Activated T-cell treated with anti-CD3 and anti-CD28 coated beads, Interleukin-2, amount 50 U/mL, for 24 hours (primary cell): ENCODE measurements around the gene TMPRSS13.

Source experiments
- DNase-seq: peaks from one replicate; pipeline ENCODE4 v3.0.0-alpha.2; 2020
- H3K27ac Mint-ChIP-seq: 2 replicates; pipeline ENCODE4 v1.8.0; 2020; ENCODE audit warnings: mild to moderate bottlenecking, mixed read lengths
- H3K27me3 Mint-ChIP-seq: 2 replicates; pipeline ENCODE4 v1.8.0; 2020; ENCODE audit warnings: mixed read lengths
- H3K36me3 Mint-ChIP-seq: 2 replicates; pipeline ENCODE4 v1.8.0; 2020; ENCODE audit warnings: low read depth, mixed read lengths
- H3K4me1 Mint-ChIP-seq: 2 replicates; pipeline ENCODE4 v1.8.0; 2020; ENCODE audit warnings: low read depth, mixed read lengths
- H3K4me3 Mint-ChIP-seq: 2 replicates; pipeline ENCODE4 v1.8.0; 2020; ENCODE audit warnings: mild to moderate bottlenecking, moderate library complexity, mixed read lengths
- H3K9me3 Mint-ChIP-seq: 2 replicates; pipeline ENCODE4 v1.8.0; 2020; ENCODE audit warnings: mixed read lengths

The TMPRSS13 gene

DNA sequence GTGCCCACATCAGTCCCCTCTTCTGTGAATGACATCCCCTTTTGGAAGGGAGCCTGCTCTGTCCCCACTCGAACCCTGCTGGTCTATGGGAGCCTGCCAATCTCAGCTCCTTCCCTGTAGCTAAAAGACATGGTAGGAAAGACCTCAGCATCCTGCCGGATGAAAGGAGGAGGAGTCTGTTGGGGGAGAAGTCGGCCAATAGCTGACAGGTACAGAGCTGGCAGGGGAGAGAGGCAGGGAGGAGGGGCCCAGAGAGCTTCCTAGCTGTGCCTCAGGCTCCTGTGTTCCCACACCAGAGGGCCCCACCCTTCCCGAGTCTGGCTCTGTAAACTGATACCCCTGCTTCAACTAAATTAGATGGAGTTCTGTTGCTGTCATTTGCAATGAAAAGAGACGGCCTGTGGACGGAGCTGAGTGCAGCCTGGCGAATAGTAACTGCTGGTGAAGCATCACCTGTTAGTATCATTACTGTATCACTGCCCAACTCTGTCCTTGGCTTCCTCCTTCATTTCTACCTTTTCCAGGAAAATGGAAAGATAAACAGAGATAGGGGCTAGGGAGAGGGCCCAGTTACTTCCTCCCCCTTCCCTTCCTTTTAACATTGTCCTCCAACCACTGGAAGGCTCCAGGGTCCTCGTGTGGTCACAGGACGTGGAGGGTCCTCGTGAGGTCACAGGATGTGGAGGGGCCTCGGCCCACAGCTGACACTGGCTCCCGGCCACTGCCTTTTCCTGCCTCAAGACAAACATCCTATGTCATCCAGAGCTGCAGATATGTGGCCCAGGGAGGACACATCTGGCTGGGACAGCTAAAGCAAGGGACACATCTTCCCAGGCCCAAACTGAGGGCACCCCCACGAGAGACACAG is 67.8 kb downstream of the TMPRSS13 start:
- no peak for DNase-seq
- no peak overlapping the region for H3K27ac Mint-ChIP-seq

DNA sequence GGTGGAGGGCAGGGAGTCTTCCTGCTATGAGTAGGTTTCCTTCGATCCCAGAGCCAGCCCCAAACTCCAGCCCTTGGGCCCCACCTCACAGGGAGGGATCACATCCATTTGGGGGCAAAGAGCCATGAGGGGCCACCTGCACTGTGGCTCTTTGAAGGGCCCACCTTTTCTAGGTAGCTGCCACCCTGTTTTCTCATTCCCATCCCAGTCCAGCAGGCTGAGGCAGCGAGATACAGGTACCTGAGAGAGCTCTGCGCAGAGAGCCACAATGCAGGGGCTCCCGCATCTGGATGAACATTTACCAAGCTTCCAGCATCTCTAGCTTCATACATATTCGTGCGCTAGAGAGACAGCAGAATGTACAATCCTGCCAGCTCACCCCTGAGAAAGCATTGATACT is 69.1 kb downstream of the TMPRSS13 start:
- Mint-ChIP-seq H3K4me3 (no peak overlapping the region), H3K4me1 (no peaks in the 10 kb centered on the region), H3K27ac (no peak overlapping the region), H3K27me3 (no peaks in the 10 kb centered on the region), H3K36me3 (no peaks in the 10 kb centered on the region), H3K9me3 (no peaks in the 10 kb centered on the region)
- no peak for DNase-seq

More for the DNA sequence above, 67.8 kb downstream of the TMPRSS13 start:
- no peaks in the 10 kb centered on the region for H3K9me3 Mint-ChIP-seq
- no peak overlapping the region for H3K4me3 Mint-ChIP-seq
- H3K27me3 Mint-ChIP-seq = no peaks in the 10 kb centered on the region
- H3K36me3 Mint-ChIP-seq = no peaks in the 10 kb centered on the region
- no peaks in the 10 kb centered on the region for H3K4me1 Mint-ChIP-seq

DNA sequence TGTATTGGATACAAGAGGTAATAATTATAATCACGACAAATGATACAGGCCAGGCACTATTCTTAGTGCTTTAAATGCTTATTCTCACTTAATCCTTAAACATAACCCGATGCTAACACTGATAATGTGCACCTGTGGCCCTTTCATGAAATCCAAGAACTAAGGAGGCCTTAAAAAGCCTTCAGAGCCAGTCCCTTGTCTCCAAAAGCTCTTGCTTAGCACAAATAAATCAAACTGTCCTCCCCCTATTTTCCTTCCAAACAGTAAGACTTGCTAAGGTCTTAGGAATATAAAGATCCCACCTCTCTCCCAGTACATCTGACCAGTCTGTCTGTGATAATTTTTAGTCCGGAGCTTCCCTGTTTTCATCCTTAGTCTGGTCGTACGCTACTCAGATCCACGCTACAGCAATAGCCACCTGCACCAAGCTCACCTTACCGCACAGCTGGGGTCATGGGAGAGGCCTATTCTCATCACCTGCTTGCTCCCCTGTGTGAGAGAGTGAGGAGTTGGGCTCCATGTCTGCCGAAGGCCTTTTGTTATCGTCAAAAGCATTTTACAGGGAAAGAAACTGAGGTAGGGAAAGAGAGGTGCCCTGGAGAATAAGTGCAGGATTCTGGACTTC is 69.6 kb downstream of the TMPRSS13 start:
- no peak overlapping the region for H3K27ac Mint-ChIP-seq
- no peak for DNase-seq
- H3K27me3 Mint-ChIP-seq = no peaks in the 10 kb centered on the region
- H3K4me3 Mint-ChIP-seq = no peak overlapping the region
- H3K4me1 Mint-ChIP-seq = no peaks in the 10 kb centered on the region
- no peaks in the 10 kb centered on the region for H3K9me3 Mint-ChIP-seq
- no peaks in the 10 kb centered on the region for H3K36me3 Mint-ChIP-seq

DNA sequence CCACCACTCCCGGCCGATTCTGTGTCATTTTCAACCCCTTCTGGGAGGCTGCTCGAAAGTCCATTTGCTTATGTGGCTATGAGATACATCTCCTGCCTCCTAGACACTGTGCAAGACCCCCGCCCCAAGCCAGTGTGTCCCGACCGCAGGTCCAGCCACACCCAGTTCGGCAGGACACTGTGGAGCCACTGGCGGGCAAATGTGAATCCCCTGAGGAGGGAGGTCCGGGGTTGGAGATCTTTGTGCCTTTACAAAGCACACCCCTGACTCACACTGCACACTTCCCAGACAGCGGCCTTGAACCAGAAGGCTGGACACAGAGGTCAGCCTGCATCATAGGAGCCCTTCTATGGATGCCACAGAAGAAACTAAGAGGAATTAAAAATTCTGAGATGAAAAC is 70.1 kb downstream of the TMPRSS13 start:
- H3K9me3 Mint-ChIP-seq = no peaks in the 10 kb centered on the region
- H3K4me3 Mint-ChIP-seq = no peak overlapping the region
- H3K27ac Mint-ChIP-seq = no peak overlapping the region
- no peaks in the 10 kb centered on the region for H3K27me3 Mint-ChIP-seq
- DNase-seq = no peak
- H3K4me1 Mint-ChIP-seq = no peaks in the 10 kb centered on the region
- no peaks in the 10 kb centered on the region for H3K36me3 Mint-ChIP-seq

DNA sequence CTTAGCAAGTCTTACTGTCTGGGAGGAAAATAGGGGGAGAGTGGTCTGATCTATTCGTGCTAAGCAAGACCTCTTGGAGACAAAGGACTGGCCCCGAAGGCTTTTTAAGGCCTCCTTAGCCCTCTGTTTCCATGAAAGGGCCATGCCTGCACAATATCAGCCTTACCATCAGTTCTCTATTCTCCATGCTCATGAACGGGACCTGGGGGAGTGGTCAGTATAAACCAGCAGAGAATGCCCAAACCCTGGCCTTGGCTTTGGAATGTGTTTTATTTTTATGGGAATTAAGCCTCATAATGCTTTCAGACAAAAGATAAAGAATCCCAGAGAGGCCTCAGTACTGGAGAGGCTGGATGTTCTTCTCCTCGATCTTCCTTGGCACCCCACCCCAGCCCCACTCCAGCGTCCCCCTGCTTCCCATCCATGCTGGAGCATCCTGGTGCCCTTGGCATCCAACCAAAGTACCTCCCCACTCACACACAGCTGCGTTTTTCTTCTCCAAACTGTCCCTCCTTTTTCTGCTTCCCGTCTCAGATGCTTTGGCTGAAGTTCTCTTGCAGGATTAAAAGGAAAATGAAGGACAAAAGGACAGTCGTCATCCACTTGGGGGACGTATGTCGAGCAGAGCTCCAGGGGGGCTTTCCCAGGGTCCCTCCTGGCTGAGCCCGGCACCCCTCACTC is 71.3 kb downstream of the TMPRSS13 start:
- H3K27ac Mint-ChIP-seq = no peak overlapping the region
- H3K36me3 Mint-ChIP-seq = no peaks in the 10 kb centered on the region
- no peaks in the 10 kb centered on the region for H3K4me1 Mint-ChIP-seq
- H3K27me3 Mint-ChIP-seq = no peaks in the 10 kb centered on the region
- H3K4me3 Mint-ChIP-seq = no peak overlapping the region
- no peak for DNase-seq
- H3K9me3 Mint-ChIP-seq = peaks cover 2% of the 10 kb centered on the region

DNA sequence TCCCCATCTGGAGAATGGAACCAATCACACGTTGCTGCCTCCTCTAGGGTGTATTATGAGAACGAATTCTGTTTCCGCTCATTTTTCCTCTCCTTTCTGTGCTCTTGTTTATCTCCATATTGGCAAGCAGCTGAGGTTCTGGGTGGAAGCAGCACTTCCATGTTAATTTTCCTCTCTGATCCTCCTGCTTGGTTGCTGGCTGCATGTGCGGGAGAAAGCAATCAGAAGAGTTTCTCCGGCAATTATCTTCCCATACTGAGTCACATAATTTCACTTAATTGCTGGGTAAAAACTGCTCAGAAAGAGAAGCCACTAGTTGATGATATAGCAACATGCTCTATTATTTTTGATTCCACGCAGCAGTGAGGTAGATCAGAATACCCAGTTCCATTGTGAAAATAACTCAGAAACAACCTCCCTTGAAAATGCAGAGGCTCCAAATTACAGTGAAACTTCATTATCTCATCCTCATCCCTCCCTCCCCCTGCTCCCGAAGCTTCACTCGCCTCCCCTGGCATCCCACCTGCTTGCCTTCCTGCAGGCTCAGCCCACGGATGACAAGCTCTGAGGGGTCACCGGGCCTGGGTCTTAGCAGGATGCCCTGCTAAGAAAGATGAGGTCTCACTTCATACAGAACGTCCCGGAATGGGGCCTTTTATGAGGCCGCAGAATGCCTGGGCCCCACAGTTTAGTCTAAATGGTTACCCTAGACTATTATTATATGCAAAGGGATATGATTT is 73.1 kb downstream of the TMPRSS13 start:
- no peak overlapping the region for H3K4me3 Mint-ChIP-seq
- no peak overlapping the region for H3K27ac Mint-ChIP-seq
- H3K9me3 Mint-ChIP-seq = peaks cover 8% of the 10 kb centered on the region
- no peak for DNase-seq
- no peaks in the 10 kb centered on the region for H3K27me3 Mint-ChIP-seq
- H3K4me1 Mint-ChIP-seq = no peaks in the 10 kb centered on the region
- H3K36me3 Mint-ChIP-seq = no peaks in the 10 kb centered on the region

DNA sequence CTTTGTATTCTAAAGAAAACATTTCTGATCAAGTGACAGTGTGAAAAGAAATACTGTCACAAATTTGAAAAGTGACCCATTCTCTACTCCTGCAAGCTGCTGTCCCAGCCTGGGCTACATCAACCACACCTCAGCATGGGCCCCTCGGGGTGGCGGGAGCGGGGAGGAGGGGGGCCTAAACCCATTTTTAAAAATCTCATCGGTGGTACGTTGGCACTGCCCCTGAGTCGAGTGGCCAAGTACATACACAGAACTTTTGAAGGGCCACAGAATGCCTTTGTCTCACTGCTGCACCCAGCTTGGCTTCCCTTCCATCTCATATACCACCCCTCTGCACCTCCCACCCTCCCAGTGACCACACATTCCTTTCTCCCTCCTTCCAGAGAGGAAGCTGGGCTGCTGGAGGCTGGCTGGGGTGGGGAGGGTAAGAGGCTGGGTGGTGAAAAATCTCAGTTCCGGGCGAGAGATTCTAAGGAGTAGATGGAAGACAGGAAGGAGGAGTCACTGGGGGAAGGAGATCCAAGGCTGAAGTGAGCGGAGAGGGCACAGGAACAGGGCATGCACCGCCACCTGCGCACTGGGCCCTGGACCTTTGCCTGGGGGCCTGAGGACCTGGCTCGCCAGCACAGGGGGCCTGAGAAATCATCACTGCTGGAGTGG is 73.9 kb downstream of the TMPRSS13 start:
- no peak for DNase-seq
- Mint-ChIP-seq H3K4me1 (peaks cover under 1% of the 10 kb centered on the region), H3K27ac (no peak overlapping the region), H3K9me3 (peaks cover 8% of the 10 kb centered on the region), H3K36me3 (no peaks in the 10 kb centered on the region), H3K27me3 (no peaks in the 10 kb centered on the region), H3K4me3 (no peak overlapping the region)

DNA sequence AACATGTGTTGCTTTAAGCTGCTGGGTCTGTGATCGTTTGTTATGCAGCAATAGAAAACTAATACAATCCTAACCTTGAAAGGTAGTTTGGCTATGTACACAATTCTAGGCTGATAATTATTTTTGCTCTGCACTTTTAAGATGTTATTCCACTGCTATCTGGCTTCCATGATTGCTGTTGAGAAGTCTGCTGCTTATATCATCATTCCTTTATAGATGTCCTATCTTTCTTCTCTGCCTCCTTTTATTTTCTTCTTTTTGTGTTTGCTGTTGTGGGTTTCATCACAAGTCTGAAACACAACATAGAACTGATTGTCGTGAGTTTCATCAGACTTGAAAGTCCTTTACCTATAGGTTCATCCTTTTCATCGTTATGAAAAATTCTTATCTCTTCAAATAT is 76.9 kb downstream of the TMPRSS13 start:
- no peak for DNase-seq
- Mint-ChIP-seq H3K4me1 (peaks cover 7% of the 10 kb centered on the region), H3K4me3 (no peak overlapping the region), H3K36me3 (no peaks in the 10 kb centered on the region), H3K27ac (no peak overlapping the region), H3K9me3 (peaks cover 8% of the 10 kb centered on the region), H3K27me3 (no peaks in the 10 kb centered on the region)

DNA sequence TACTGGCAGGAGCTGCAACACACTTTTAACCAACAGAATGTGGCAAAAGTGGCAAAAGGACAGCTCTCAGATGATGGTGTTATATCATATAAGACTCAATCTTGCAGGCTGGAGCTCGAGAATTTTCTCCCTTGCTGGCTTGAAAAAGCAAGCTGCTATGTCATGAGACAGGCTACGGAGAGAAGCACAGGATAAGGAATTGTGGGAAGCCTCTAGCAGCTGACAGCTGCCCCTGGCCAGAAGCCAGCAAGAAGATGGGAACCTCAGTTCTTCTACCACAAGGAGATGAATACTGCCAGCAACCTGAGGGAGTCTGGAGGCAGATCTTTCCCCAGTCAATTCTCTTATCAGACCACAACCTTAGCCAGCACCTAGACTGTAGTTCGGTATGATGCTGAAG is 77.3 kb downstream of the TMPRSS13 start:
- H3K27me3 Mint-ChIP-seq = no peaks in the 10 kb centered on the region
- H3K27ac Mint-ChIP-seq = no peak overlapping the region
- no peak for DNase-seq
- H3K4me3 Mint-ChIP-seq = no peak overlapping the region
- no peaks in the 10 kb centered on the region for H3K36me3 Mint-ChIP-seq
- peaks cover 8% of the 10 kb centered on the region for H3K9me3 Mint-ChIP-seq
- H3K4me1 Mint-ChIP-seq = peaks cover 7% of the 10 kb centered on the region

DNA sequence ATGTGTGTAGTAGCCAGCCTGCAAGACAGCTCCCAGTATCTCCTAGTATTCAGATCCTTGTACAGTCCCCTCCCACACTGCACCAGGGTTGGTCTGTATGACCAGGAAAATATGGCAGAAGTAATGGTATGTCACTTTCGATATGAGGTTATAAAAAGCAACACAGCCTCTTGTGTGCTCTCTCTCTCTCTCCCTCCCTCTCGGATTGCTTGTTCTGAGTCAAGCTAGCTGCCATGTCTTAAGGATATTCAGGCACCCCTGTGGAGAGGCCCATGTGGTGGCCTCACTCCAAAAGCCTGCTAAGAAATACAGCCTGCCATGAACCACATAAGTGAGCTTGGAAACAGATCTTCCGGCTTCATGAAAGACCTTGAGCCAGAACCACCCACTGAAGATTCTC is 78.1 kb downstream of the TMPRSS13 start:
- Mint-ChIP-seq H3K27ac (no peak overlapping the region), H3K9me3 (peaks cover 8% of the 10 kb centered on the region), H3K4me1 (peaks cover 7% of the 10 kb centered on the region), H3K36me3 (no peaks in the 10 kb centered on the region), H3K27me3 (no peaks in the 10 kb centered on the region), H3K4me3 (no peak overlapping the region)
- DNase-seq = no peak
